HL-60/S4 (cell line): ENCODE measurements around the gene TEDC1.

Source experiments
- in situ Hi-C: fragments of 300-500 bp; cut with MboI; formaldehyde crosslinking; loops from 2 replicates; pipeline ENCODE4 v1.14.3; 2022; ENCODE audit warnings: low sequenced_read_pairs

Gene TEDC1

GRCh38 chr14:105473033-105473676, 17.9 kb upstream of the TEDC1 start:
- in situ Hi-C loops: no loop called here

GRCh38 chr14:105473677-105474482, 17.2 kb upstream of the TEDC1 start:
- in situ Hi-C loops: no loop called here

- in situ Hi-C loops: no loop called here
Measured at GRCh38 chr14:105474483-105475268, 16.4 kb upstream of the TEDC1 start, which contains the start of gene CRIP2. Gene CRIP2, plus strand, starts transcription at chr14:105474821. Its CDS starts 42 bp downstream, at chr14:105474863.

- in situ Hi-C loops: no loop called here
Measured at GRCh38 chr14:105475269-105476096, 15.6 kb upstream of the TEDC1 start.

GRCh38 chr14:105476097-105476830, 14.8 kb upstream of the TEDC1 start:
- in situ Hi-C loops: no loop called here

- in situ Hi-C loops: no loop called here
Measured at GRCh38 chr14:105476831-105477659, 14.0 kb upstream of the TEDC1 start.

- in situ Hi-C loops: no loop called here
Measured at GRCh38 chr14:105477660-105478397, 13.2 kb upstream of the TEDC1 start.

- in situ Hi-C loops: no loop called here
Measured at GRCh38 chr14:105478398-105479251, 12.4 kb upstream of the TEDC1 start.

- in situ Hi-C loops: loop anchor here (10.0 kb wide), 1 partner anchor 105 kb away; no protein-coding TSS in a partner anchor
Measured at GRCh38 chr14:105479431-105480158, 11.5 kb upstream of the TEDC1 start.

- in situ Hi-C loops: loop anchor here (10.0 kb wide), 1 partner anchor 105 kb away; no protein-coding TSS in a partner anchor
Measured at GRCh38 chr14:105480199-105480746, 10.8 kb upstream of the TEDC1 start.

- in situ Hi-C loops: loop anchor here (10.0 kb wide), 1 partner anchor 106 kb away; no protein-coding TSS in a partner anchor
Measured at GRCh38 chr14:105480807-105481801, 9.9 kb upstream of the TEDC1 start.

- in situ Hi-C loops: loop anchor here (10.0 kb wide), 1 partner anchor 107 kb away; no protein-coding TSS in a partner anchor
Measured at GRCh38 chr14:105481886-105482457, 9.1 kb upstream of the TEDC1 start.

GRCh38 chr14:105482486-105483110, 8.4 kb upstream of the TEDC1 start:
- in situ Hi-C loops: loop anchor here (10.0 kb wide), 1 partner anchor 108 kb away; no protein-coding TSS in a partner anchor
